Panc1 (cell line): Measurements from ENCODE around the gene LRRC71.

Source experiments
- POLR2AphosphoS5 ChIP-seq: IDR thresholded peaks from 2 replicates; pipeline ENCODE4 v1.6.1; 2012; ENCODE audit warnings: mild to moderate bottlenecking, low read depth, low read length, moderate library complexity
- SIN3A ChIP-seq: IDR thresholded peaks from 2 replicates; pipeline ENCODE4 v1.6.1; 2012; ENCODE audit warnings: low read depth, mild to moderate bottlenecking, low read length, moderate library complexity, borderline replicate concordance; ENCODE audit not compliant: insufficient read depth
- TCF7L2 ChIP-seq: IDR thresholded peaks from 2 replicates; pipeline ENCODE4 v1.6.1; 2011; ENCODE audit warnings: mild to moderate bottlenecking, low read depth, low read length, inconsistent platforms
- TF ChIP-seq, protein P1 (sequence below): fragments of 450-650 bp; IDR thresholded peaks from 2 replicates; pipeline ENCODE4 v1.5.1; 2017; ENCODE audit warnings: mild to moderate bottlenecking
- TF ChIP-seq, protein P2 (sequence below), 2 experiments: IDR thresholded peaks; 2 replicates each; pipeline ENCODE4 v1.6.1; 2011 to 2012; ENCODE audit warnings: low read depth in 2 of 2, control low read depth in 1 of 2, low read length in 1 of 2, mild to moderate bottlenecking in 1 of 2, moderate library complexity in 1 of 2; ENCODE audit not compliant: insufficient read depth in 1 of 2

DNA sequence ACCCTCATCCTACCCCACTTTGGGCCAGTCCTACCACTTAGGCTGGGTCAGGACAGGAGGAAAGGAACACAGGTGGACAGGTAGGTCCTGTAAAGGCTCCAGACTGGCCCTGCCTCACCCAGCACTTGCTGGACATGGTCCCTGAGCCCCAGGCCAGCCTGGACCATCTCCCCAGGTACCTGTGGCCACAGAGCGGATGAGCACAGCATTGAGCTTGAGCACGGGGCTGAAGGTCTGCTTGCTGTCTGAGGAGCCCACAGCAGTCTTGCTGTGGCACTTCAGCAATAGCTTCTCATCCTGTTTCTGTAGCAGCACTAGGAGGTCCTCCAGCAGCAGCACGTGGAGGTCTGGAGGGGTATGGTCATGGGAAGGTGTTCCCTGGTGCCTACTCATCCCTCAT lies 23.3 kb downstream of the LRRC71 start:
- TF ChIP-seq POLR2AphosphoS5 (no peak), TCF7L2 (no peak), SIN3A (no peak)
- TF ChIP-seq, protein P1, sequence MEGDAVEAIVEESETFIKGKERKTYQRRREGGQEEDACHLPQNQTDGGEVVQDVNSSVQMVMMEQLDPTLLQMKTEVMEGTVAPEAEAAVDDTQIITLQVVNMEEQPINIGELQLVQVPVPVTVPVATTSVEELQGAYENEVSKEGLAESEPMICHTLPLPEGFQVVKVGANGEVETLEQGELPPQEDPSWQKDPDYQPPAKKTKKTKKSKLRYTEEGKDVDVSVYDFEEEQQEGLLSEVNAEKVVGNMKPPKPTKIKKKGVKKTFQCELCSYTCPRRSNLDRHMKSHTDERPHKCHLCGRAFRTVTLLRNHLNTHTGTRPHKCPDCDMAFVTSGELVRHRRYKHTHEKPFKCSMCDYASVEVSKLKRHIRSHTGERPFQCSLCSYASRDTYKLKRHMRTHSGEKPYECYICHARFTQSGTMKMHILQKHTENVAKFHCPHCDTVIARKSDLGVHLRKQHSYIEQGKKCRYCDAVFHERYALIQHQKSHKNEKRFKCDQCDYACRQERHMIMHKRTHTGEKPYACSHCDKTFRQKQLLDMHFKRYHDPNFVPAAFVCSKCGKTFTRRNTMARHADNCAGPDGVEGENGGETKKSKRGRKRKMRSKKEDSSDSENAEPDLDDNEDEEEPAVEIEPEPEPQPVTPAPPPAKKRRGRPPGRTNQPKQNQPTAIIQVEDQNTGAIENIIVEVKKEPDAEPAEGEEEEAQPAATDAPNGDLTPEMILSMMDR = no peak
- TF ChIP-seq, protein P2, sequence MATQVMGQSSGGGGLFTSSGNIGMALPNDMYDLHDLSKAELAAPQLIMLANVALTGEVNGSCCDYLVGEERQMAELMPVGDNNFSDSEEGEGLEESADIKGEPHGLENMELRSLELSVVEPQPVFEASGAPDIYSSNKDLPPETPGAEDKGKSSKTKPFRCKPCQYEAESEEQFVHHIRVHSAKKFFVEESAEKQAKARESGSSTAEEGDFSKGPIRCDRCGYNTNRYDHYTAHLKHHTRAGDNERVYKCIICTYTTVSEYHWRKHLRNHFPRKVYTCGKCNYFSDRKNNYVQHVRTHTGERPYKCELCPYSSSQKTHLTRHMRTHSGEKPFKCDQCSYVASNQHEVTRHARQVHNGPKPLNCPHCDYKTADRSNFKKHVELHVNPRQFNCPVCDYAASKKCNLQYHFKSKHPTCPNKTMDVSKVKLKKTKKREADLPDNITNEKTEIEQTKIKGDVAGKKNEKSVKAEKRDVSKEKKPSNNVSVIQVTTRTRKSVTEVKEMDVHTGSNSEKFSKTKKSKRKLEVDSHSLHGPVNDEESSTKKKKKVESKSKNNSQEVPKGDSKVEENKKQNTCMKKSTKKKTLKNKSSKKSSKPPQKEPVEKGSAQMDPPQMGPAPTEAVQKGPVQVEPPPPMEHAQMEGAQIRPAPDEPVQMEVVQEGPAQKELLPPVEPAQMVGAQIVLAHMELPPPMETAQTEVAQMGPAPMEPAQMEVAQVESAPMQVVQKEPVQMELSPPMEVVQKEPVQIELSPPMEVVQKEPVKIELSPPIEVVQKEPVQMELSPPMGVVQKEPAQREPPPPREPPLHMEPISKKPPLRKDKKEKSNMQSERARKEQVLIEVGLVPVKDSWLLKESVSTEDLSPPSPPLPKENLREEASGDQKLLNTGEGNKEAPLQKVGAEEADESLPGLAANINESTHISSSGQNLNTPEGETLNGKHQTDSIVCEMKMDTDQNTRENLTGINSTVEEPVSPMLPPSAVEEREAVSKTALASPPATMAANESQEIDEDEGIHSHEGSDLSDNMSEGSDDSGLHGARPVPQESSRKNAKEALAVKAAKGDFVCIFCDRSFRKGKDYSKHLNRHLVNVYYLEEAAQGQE (IDR thresholded peaks at IDR 0.05; ENCODE audit: insufficient read depth in 1 of 2, low read depth in 2 of 2, low read length in 1 of 2) = no peak
